ENCODE measurements around the gene PDE7B. TPM values are rescaled to one million over a fixed set of nuclear protein-coding genes. Genes with fewer than 3 reads are reported as not detected.

Gene PDE7B
- total and polyA plus RNA-seq, 2 of the 13 experiments (the other 11 are each of a cell fraction or from before 2014, with no cell fraction given): not detected

DNA sequence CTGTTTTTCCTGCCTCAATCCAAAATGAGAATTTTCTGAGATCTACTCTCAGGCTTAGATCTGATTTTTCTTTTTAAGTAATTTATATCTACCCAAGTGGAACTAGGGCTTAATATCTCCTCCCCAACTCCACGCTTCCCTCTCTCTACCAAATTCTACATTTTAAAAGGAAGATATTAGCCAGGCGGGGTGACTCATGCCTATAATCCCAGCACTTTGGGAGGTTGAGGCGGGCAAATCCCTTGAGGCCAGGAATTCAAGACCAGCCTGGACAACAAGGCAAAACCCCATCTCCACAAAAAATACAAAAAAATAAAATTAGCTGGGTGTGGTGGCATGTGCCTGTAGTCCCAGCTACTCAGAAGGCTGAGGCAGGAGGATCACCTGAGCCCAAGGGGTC is 337.6 kb downstream of the PDE7B start:
- ChIA-PET CTCF (ENCODE audit: low intra/inter-chr PET ratio, low total read pairs) (no interaction called here), POLR2A (no interaction called here)
- BruUV-seq (replicated peaks): no TSS peak
- Histone ChIP-seq H3K4me3 (replicated peaks in 1 of 3; ENCODE audit: insufficient read depth in 1 of 3, low read depth in 2 of 3, low read length in 3 of 3) (no peak overlapping the region), H3K36me3 (replicated peaks in 1 of 2; ENCODE audit: control insufficient read depth in 1 of 2, insufficient read depth in 2 of 2, low read length in 2 of 2) (no peaks in the 10 kb centered on the region), H3K9me3 (ENCODE audit: low read length) (no peaks in the 10 kb centered on the region), H3K79me2 (ENCODE audit: insufficient read depth, low read length) (no peaks in the 10 kb centered on the region), H3K4me1 (ENCODE audit: insufficient read depth, low read length) (no peaks in the 10 kb centered on the region), H4K20me1 (ENCODE audit: insufficient read depth, low read length) (no peaks in the 10 kb centered on the region), H3K27me3 (ENCODE audit: control insufficient read depth in 1 of 2, insufficient read depth in 2 of 2, low read length in 2 of 2) (no peaks in the 10 kb centered on the region), H3K27ac (ENCODE audit: extremely low read length, insufficient read depth, low read length) (no peak overlapping the region), H3K4me2 (ENCODE audit: low read depth, low read length) (no peak overlapping the region), H2AFZ (ENCODE audit: low read length) (no peak overlapping the region), H3K9ac (ENCODE audit: insufficient read depth, low read depth, low read length) (no peak overlapping the region)
- FAIRE-seq (no peak), ATAC-seq (no peak), DNase-seq (ENCODE audit: low spot score) (no peak)
- in situ Hi-C loops (cut with HindIII; ENCODE audit: extremely low pct_ligation_motif_present, low pct_unique_long_range_greater_than_20kb): no loop called here
- TF ChIP-seq, protein P1, sequence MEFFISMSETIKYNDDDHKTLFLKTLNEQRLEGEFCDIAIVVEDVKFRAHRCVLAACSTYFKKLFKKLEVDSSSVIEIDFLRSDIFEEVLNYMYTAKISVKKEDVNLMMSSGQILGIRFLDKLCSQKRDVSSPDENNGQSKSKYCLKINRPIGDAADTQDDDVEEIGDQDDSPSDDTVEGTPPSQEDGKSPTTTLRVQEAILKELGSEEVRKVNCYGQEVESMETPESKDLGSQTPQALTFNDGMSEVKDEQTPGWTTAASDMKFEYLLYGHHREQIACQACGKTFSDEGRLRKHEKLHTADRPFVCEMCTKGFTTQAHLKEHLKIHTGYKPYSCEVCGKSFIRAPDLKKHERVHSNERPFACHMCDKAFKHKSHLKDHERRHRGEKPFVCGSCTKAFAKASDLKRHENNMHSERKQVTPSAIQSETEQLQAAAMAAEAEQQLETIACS (CRISPR knock-in tag; IDR thresholded peaks at IDR 0.05): no peak
- TF ChIP-seq, protein P2, sequence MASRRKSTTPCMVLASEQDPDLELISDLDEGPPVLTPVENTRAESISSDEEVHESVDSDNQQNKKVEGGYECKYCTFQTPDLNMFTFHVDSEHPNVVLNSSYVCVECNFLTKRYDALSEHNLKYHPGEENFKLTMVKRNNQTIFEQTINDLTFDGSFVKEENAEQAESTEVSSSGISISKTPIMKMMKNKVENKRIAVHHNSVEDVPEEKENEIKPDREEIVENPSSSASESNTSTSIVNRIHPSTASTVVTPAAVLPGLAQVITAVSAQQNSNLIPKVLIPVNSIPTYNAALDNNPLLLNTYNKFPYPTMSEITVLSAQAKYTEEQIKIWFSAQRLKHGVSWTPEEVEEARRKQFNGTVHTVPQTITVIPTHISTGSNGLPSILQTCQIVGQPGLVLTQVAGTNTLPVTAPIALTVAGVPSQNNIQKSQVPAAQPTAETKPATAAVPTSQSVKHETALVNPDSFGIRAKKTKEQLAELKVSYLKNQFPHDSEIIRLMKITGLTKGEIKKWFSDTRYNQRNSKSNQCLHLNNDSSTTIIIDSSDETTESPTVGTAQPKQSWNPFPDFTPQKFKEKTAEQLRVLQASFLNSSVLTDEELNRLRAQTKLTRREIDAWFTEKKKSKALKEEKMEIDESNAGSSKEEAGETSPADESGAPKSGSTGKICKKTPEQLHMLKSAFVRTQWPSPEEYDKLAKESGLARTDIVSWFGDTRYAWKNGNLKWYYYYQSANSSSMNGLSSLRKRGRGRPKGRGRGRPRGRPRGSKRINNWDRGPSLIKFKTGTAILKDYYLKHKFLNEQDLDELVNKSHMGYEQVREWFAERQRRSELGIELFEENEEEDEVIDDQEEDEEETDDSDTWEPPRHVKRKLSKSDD (CRISPR knock-in tag; IDR thresholded peaks at IDR 0.05; ENCODE audit: low read depth): no peak
- TF ChIP-seq ZNF792 (CRISPR knock-in tag; IDR thresholded peaks at IDR 0.05) (no peak), SOX5 (CRISPR knock-in tag; IDR thresholded peaks at IDR 0.05; ENCODE audit: borderline replicate concordance) (no peak)
- 39% methylated on average over 3 of the region's 3 CpGs for WGBS (ENCODE audit: low lambda C conversion rate)
- intact Hi-C loops (cut with micrococcal nuclease; ENCODE audit: unreplicated experiment): no loop called here
